ENCODE data around the gene AMER1. TPM values are rescaled to one million over a fixed set of nuclear protein-coding genes. Genes with fewer than 3 reads are reported as not detected.

Gene AMER1
- total RNA-seq, 1 donor from 2014 or later: 4.9 TPM

- no peaks in the 10 kb centered on the region for H3K27me3 ChIP-seq
- H3K36me3 ChIP-seq: no peaks in the 10 kb centered on the region
- intact Hi-C loops (cut with DNase I): no loop called here
- peaks cover 12% of the 10 kb centered on the region for H3K4me1 ChIP-seq
- H3K9me3 ChIP-seq: no peaks in the 10 kb centered on the region
- H3K4me3 ChIP-seq: peak overlapping the region; percentile 54 to 64
- H3K27ac ChIP-seq: peak overlapping the region; percentile 66
- no peak for DNase-seq (ENCODE audit: extremely low spot score in 2 of 2)
- TF ChIP-seq POLR2A (IDR thresholded peaks at IDR 0.05) (no peak), POLR2AphosphoS5 (IDR thresholded peaks at IDR 0.05; ENCODE audit: insufficient read depth in 1 of 2, low read depth in 1 of 2) (no peak), CTCF (IDR thresholded peaks at IDR 0.05) (no peak)
These were observed 1.2 kb upstream of the AMER1 start for GRCh38 chrX:64206556-64207162.

- intact Hi-C loops (cut with DNase I): no loop called here
- no peaks in the 10 kb centered on the region for H3K27me3 ChIP-seq
- H3K4me3 ChIP-seq: peak overlapping the region; percentile 54 to 64
- peak overlapping the region; percentile 88 for H3K27ac ChIP-seq
- no peaks in the 10 kb centered on the region for H3K36me3 ChIP-seq
- peaks cover 12% of the 10 kb centered on the region for H3K4me1 ChIP-seq
- DNase-seq (ENCODE audit: extremely low spot score in 2 of 2): peak in 1 of 2 donors; percentile 96
- H3K9me3 ChIP-seq: no peaks in the 10 kb centered on the region
- no peak for TF ChIP-seq CTCF (IDR thresholded peaks at IDR 0.05)
- peak in 1 of 2 donors; percentile 36 for TF ChIP-seq POLR2A (IDR thresholded peaks at IDR 0.05)
- TF ChIP-seq POLR2AphosphoS5 (IDR thresholded peaks at IDR 0.05; ENCODE audit: insufficient read depth in 1 of 2, low read depth in 1 of 2): peak; percentile 57 to 91
These were observed 410 bp upstream of the AMER1 start for GRCh38 chrX:64205735-64206501.

- peak overlapping the region; percentile 54 to 64 for H3K4me3 ChIP-seq
- intact Hi-C loops (cut with DNase I): no loop called here
- no peaks in the 10 kb centered on the region for H3K36me3 ChIP-seq
- TF ChIP-seq POLR2AphosphoS5 (IDR thresholded peaks at IDR 0.05; ENCODE audit: insufficient read depth in 1 of 2, low read depth in 1 of 2): no peak
- no peak for TF ChIP-seq POLR2A (IDR thresholded peaks at IDR 0.05)
- H3K27me3 ChIP-seq: no peaks in the 10 kb centered on the region
- no peak for DNase-seq (ENCODE audit: extremely low spot score in 2 of 2)
- peak overlapping the region; percentile 88 for H3K27ac ChIP-seq
- H3K9me3 ChIP-seq: no peaks in the 10 kb centered on the region
- peaks cover 12% of the 10 kb centered on the region for H3K4me1 ChIP-seq
These were observed 637 bp downstream of the AMER1 start for GRCh38 chrX:64204701-64205440.

GRCh38 chrX:64204252-64204651 is 1.3 kb downstream of the AMER1 start:
- TF ChIP-seq POLR2A (IDR thresholded peaks at IDR 0.05) (no peak), POLR2AphosphoS5 (IDR thresholded peaks at IDR 0.05; ENCODE audit: insufficient read depth in 1 of 2, low read depth in 1 of 2) (no peak), CTCF (IDR thresholded peaks at IDR 0.05) (no peak)
- H3K9me3 ChIP-seq: no peaks in the 10 kb centered on the region
- no peaks in the 10 kb centered on the region for H3K36me3 ChIP-seq
- H3K27me3 ChIP-seq: no peaks in the 10 kb centered on the region
- H3K4me3 ChIP-seq: peak overlapping the region; percentile 54 to 64
- H3K27ac ChIP-seq: peak overlapping the region; percentile 88
- intact Hi-C loops (cut with DNase I): no loop called here
- no peak for DNase-seq (ENCODE audit: extremely low spot score in 2 of 2)
- peaks cover 12% of the 10 kb centered on the region for H3K4me1 ChIP-seq

GRCh38 chrX:64202808-64203325 is 2.6 kb downstream of the AMER1 start:
- Histone ChIP-seq H3K9me3 (no peaks in the 10 kb centered on the region), H3K27me3 (no peaks in the 10 kb centered on the region), H3K27ac (no peak overlapping the region), H3K4me1 (peaks cover 12% of the 10 kb centered on the region), H3K4me3 (no peak overlapping the region), H3K36me3 (no peaks in the 10 kb centered on the region)
- no peak for DNase-seq (ENCODE audit: extremely low spot score in 2 of 2)
- TF ChIP-seq CTCF (IDR thresholded peaks at IDR 0.05) (no peak), POLR2A (IDR thresholded peaks at IDR 0.05) (no peak)
- intact Hi-C loops (cut with DNase I): no loop called here
